HUES6 (cell line): ENCODE results near the gene LKAAEAR1.

ENCODE experiments used
- H3K27ac ChIP-seq: 2 replicates; pipeline ENCODE4 v1.7.0; 2013; ENCODE audit warnings: low read depth, mild to moderate bottlenecking, low read length, inconsistent platforms
- H3K27me3 ChIP-seq: 2 replicates; pipeline ENCODE4 v1.6.1; 2013; ENCODE audit warnings: low read length; ENCODE audit not compliant: control insufficient read depth, insufficient read depth
- H3K36me3 ChIP-seq: 2 replicates; pipeline ENCODE4 v1.6.1; 2013; ENCODE audit warnings: low read length; ENCODE audit not compliant: control insufficient read depth, insufficient read depth
- H3K4me1 ChIP-seq: 2 replicates; pipeline ENCODE4 v1.6.1; 2013; ENCODE audit warnings: low read length; ENCODE audit not compliant: control insufficient read depth, insufficient read depth
- H3K4me3 ChIP-seq: 2 replicates; pipeline ENCODE4 v1.5.1; 2013; ENCODE audit warnings: low read depth, low read length
- H3K9ac ChIP-seq: one replicate; pipeline ENCODE4 v1.6.1; 2013; ENCODE audit warnings: mild to moderate bottlenecking, low read length
- H3K9me3 ChIP-seq: 2 replicates; pipeline ENCODE4 v1.6.1; 2013; ENCODE audit warnings: low read depth, low read length; ENCODE audit not compliant: control insufficient read depth, insufficient read depth

Gene LKAAEAR1

DNA sequence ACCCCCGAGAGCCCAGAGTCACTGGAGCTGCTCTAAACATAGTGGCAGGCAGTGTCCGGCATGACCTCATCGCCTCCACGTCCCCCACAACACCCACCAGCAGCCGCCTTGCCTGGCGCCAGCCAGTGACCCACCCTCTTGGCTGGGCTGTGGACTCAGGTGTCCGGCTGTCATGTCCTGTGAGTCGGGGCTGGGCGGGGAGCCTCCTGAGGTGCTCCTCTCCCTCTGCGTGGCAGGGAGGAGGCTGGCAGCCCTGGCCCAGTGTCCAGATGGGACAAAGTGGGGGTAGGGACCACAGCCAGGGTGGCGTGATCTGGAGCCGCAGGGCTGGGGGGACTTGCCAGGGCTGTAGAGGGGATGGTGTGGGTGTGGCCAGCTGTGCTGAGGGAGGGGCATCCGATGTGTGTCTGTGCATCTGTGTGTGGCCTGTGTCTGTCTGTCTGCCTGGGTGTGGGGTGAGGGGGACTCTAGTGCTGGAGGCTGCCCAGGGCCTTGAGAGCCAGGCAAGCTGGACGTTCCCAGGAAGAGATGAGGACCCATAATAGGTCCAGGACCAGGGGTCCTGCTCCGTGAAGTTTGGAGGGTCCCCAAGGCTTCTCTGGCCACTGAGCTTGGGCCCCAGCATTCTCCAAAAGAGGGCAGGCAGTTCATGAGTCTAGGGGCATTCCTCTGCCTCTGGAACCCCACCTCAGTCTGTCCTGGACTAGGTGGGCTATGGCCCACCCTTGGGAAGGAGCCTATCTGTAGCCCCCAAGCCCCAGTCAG lies 32.5 kb downstream of the LKAAEAR1 start:
- Histone ChIP-seq H3K4me1 (peaks cover 36% of the 10 kb centered on the region), H3K27ac (no peak overlapping the region), H3K9me3 (no peaks in the 10 kb centered on the region), H3K4me3 (no peak overlapping the region), H3K27me3 (peaks cover 43% of the 10 kb centered on the region), H3K9ac (no peak overlapping the region), H3K36me3 (no peaks in the 10 kb centered on the region)

DNA sequence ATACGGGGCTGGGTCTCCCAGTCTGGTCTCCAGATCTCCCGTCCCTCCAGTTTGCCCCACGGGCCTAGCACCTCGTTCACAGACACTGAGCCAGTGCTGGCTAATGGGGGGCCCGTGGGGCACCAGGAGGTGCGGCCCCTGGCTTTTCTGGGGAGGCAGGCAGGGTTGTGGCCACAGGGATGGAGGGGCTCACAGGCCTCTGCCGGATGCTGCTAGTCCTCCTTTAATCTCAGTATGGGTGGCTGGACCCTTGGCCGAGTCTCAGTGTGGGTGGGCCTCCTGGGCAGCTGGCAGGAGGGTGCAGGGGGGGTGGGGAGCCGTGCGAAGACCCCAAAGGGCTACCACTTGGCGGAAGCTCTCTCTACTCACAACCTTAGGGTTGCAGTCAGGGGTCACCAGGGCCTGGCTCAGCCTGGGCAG lies 33.2 kb downstream of the LKAAEAR1 start:
- peaks cover 50% of the 10 kb centered on the region for H3K27me3 ChIP-seq
- H3K27ac ChIP-seq = no peak overlapping the region
- peaks cover 32% of the 10 kb centered on the region for H3K4me1 ChIP-seq
- H3K9ac ChIP-seq = no peak overlapping the region
- H3K9me3 ChIP-seq = no peaks in the 10 kb centered on the region
- H3K4me3 ChIP-seq = no peak overlapping the region
- H3K36me3 ChIP-seq = no peaks in the 10 kb centered on the region

DNA sequence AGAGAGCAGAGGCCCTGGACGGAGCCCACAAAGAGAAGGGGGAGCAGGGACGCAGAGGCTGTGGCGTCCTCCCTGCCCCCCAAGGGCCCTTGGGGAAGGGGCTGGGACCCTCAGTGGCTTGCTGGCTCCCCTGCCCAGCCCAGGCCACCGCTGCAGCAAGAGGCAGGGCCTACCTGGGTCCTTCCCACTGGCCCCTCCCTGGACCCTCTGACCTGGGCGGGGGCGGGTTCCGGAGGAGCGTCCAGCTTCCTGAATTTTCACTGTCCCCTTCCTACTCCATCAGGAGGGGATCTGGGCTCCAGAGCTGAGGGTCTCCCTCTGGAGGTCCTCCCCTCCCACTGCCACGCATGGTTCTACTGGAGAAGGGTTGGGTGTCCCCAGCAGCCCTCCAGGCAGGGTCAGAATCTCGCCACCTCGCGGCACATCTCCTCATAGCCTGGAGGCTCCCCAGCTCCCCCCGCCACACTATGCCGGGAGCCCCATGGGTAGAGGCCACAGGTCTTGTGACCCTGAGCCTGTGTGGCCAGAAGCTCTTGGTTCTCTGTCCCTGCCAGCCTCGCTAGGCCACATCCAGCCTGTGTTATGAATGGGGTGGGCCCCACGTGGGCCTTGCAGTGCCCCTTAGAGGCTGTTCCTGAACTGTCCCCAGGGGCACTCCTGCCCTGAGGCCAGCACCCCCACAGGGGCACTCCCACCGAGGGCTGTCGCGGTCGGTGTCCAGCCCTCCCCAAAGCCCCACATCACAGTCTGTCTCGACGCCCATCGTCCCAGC lies 33.8 kb downstream of the LKAAEAR1 start:
- Histone ChIP-seq H3K4me3 (peak overlapping the region; percentile 42), H3K27ac (no peak overlapping the region), H3K9ac (no peak overlapping the region), H3K9me3 (no peaks in the 10 kb centered on the region), H3K27me3 (peaks cover 56% of the 10 kb centered on the region), H3K4me1 (peaks cover 31% of the 10 kb centered on the region), H3K36me3 (no peaks in the 10 kb centered on the region)

DNA sequence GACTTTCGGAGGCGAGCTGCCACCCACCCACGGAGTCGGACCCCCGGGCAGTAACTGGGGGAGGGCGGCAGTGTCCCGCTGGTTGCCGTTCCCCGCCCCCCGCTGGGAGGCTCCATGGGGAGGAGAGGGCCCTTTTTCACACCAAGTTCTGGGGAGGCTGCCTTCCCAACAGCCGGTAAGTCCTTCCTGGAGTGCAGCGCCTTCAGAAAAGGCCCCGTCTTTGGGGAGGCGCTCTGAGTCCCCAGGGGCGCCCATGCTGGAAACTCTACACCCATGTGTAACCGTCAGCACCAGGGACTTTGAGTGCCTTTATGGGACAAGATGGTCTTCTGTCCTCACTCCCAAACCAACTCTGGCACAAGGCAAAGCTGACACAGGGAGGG lies 34.3 kb downstream of the LKAAEAR1 start:
- Histone ChIP-seq H3K4me1 (peaks cover 37% of the 10 kb centered on the region), H3K4me3 (peak overlapping the region; percentile 42), H3K36me3 (no peaks in the 10 kb centered on the region), H3K27ac (no peak overlapping the region), H3K9ac (no peak overlapping the region), H3K27me3 (peaks cover 62% of the 10 kb centered on the region), H3K9me3 (no peaks in the 10 kb centered on the region)

DNA sequence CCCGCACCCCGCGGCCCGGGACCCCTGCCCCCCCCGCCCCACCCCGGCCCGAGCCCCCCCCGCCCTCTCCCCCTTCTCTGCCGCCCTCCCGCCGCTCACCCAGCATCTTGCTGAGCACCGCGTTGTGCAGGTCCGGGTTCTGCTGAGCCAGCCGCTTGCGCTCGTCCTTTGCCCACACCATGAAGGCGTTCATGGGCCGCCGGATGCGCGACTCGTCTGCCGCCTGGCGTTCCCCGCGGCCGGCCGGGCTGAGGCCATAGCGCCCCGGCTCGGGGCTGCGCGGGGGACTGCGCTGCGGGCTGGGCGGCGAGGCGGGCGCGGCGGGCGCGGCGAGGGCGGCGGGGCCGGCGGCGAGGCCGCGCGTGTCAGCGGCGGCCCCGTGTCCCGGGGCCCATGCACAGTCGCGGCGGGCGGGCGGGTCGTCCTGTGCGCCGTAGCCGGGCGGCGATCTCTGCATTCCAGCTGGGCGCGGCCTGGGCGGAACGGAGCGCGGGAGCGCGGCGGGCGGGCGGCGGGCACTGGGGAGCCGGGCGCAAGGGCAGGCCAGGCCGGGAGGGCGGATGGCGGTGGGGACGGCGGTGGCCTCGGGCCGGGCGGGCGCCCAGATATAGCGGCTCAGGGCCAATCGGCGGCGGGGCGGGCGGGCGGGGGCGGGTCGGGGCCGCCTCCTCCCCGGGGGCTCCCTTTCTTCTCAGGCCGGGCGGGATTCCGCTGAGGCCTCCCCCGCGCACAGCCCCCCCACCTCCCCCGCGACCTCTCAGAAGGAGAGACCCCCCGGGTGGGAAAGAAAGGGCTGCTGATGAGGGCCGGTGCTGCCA lies 34.9 kb downstream of the LKAAEAR1 start, which contains the start of gene SOX18:
SOX18 (minus strand) TSS at position 580 of the 818 bp plus-strand sequence; CDS start at position 457, 123 bp downstream.
- H3K4me1 ChIP-seq = peaks cover 37% of the 10 kb centered on the region
- no peaks in the 10 kb centered on the region for H3K36me3 ChIP-seq
- H3K27ac ChIP-seq = no peak within 1 kb of the TSS
- H3K27me3 ChIP-seq = peaks cover 66% of the 10 kb centered on the region
- no peaks in the 10 kb centered on the region for H3K9me3 ChIP-seq
- peak within 1 kb of the TSS; percentile 52 for H3K4me3 ChIP-seq
- H3K9ac ChIP-seq = peak within 1 kb of the TSS; percentile 33

DNA sequence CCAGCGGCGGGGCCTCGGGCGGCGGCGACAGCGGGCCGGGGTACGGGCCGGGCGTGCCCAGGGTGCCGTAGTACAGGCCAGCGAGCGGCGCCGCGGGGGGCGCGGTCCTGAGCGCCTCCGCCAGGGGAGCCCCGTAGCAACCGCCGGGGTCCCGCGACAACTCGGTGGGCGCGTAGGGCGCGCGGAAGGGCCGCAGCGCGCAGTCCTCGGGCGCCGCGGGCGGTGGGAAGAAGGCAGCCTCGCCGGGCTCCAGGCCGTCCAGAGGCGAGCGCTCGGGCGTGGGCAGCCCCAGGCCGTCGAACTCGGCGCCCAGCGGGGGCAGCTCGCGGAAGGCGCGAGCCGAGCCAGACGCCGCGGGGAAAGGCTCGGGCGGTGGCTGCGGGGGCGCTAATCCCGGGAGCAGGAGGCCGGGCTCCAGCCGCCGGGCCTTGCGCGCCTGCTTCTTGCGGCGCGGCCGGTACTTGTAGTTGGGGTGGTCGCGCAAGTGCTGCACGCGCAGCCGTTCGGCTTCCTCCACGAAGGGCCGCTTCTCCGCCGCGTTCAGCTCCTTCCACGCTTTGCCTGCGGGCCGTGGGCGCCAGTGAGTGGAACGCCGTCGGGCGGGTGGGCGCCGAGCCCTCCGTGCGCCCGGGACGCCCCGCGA lies 35.7 kb downstream of the LKAAEAR1 start:
- H3K9ac ChIP-seq = peak overlapping the region; percentile 33
- H3K4me3 ChIP-seq = peak overlapping the region; percentile 52
- peaks cover 30% of the 10 kb centered on the region for H3K4me1 ChIP-seq
- no peaks in the 10 kb centered on the region for H3K9me3 ChIP-seq
- H3K27me3 ChIP-seq = peaks cover 73% of the 10 kb centered on the region
- H3K27ac ChIP-seq = no peak overlapping the region
- no peaks in the 10 kb centered on the region for H3K36me3 ChIP-seq

DNA sequence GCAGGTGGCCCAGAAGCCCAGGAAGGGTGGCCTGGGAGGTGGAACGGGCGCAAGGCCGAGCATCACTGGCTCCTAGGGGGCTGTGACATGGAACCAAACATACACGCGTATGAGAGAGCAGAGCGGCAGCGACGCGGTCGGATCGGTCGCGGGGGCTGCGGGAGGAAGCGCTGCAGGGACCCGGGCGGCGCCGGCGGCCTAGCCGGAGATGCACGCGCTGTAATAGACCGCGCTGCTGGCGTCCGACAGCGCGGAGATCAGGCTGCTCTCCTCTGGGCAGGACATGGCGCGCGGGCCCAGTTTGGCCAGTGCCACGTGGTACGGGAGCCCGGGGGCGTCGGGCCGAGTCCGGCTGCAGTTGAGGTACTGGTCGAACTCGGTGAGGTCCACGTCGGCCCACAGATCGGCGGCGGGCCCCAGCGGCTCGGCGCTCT lies 36.2 kb downstream of the LKAAEAR1 start:
- Histone ChIP-seq H3K36me3 (no peaks in the 10 kb centered on the region), H3K9ac (peak overlapping the region; percentile 33), H3K27me3 (peaks cover 76% of the 10 kb centered on the region), H3K4me1 (peaks cover 26% of the 10 kb centered on the region), H3K4me3 (peak overlapping the region; percentile 52), H3K27ac (no peak overlapping the region), H3K9me3 (no peaks in the 10 kb centered on the region)

DNA sequence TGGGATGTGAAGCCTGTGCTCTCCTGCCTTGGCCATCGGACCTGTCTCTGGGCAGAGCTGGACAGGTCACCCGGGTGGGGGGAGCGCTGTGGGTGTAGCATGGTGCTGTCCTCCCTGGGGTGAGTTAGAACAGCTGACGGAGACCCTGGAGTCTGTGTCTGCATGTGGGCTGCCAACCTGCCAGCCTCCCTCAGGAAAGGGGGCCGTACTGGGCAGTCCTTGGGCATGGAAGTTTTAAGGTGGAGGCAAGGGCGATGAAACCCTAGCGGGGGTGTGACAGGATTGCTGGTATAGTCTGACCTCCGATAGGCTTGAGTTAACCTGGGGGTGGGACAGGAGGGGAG lies 37.2 kb downstream of the LKAAEAR1 start:
- Histone ChIP-seq H3K4me1 (peaks cover 30% of the 10 kb centered on the region), H3K36me3 (no peaks in the 10 kb centered on the region), H3K27ac (no peak overlapping the region), H3K9ac (no peak overlapping the region), H3K4me3 (no peak overlapping the region), H3K27me3 (peaks cover 80% of the 10 kb centered on the region), H3K9me3 (no peaks in the 10 kb centered on the region)

DNA sequence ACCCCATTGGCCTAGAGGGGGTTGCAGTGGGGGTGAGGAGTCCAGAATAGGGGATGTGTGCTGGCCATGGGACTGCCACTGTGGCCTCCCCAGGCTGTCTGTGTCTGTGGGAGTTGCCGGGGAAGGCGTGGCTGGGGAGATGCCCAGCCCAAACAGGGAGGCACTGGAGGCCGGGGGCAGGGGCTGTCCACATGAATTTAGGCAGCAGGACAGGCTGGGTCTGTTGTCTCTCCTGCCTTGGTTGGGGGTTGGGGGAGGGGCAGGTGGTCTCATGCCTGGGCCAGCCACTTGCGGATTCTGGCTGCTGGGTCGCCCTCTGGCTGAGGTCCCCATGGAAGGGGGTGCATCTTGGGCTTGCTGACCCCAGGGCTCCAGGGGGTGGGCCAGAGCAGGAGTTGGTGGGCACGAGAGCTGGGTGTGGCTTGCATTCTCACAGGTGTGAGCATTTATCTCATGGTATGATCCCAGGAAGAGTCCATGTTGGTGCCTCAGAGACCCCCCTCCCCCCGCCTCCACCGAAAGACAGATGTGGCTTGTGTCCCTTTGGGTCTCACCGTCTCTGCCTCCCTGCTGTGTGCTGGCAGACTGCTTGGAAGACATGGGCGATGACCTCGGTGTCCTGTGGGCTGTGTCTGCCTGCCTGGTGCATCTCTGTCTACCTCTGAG lies 38.7 kb downstream of the LKAAEAR1 start:
- Histone ChIP-seq H3K9ac (no peak overlapping the region), H3K27ac (no peak overlapping the region), H3K9me3 (no peaks in the 10 kb centered on the region), H3K4me1 (peaks cover 36% of the 10 kb centered on the region), H3K36me3 (no peaks in the 10 kb centered on the region), H3K27me3 (peaks cover 83% of the 10 kb centered on the region), H3K4me3 (no peak overlapping the region)
